Mesenchymal stem cell (in vitro differentiated cells and primary cell): Measurements from ENCODE around the gene COL5A2.

Experiments
- DNase-seq: peaks from one replicate; pipeline ENCODE4 v3.0.0-alpha.2; 2013
- H2AFZ ChIP-seq: one replicate; pipeline ENCODE4 v1.6.1; 2013; ENCODE audit warnings: low read depth, mild to moderate bottlenecking, control low read depth, inconsistent platforms, low read length, moderate library complexity
- H2AK5ac ChIP-seq: 2 replicates; pipeline ENCODE4 v1.6.1; 2013; ENCODE audit warnings: low read length, moderate library complexity, mild to moderate bottlenecking, inconsistent platforms; ENCODE audit not compliant: severe bottlenecking
- H2BK120ac ChIP-seq: one replicate; pipeline ENCODE4 v1.6.1; 2013; ENCODE audit warnings: low read depth, mild to moderate bottlenecking, inconsistent platforms, low read length, moderate library complexity
- H2BK12ac ChIP-seq, 2 experiments: one replicate each; pipeline ENCODE4 v1.6.1; 2013; ENCODE audit warnings: inconsistent platforms in 2 of 2, low read length in 2 of 2, mild to moderate bottlenecking in 2 of 2, moderate library complexity in 2 of 2, control low read depth in 1 of 2
- H2BK15ac ChIP-seq: one replicate; pipeline ENCODE4 v1.6.1; 2013; ENCODE audit warnings: mild to moderate bottlenecking, low read depth, inconsistent platforms; ENCODE audit not compliant: poor library complexity, severe bottlenecking
- H2BK5ac ChIP-seq: 2 replicates; pipeline ENCODE4 v1.6.1; 2013; ENCODE audit warnings: low read depth, mild to moderate bottlenecking, low read length, control low read depth, inconsistent platforms; ENCODE audit not compliant: poor library complexity, severe bottlenecking
- H3K14ac ChIP-seq, 2 experiments: one replicate each; pipeline ENCODE4 v1.6.1; 2013; ENCODE audit warnings: inconsistent platforms in 2 of 2, low read length in 2 of 2, control low read depth in 1 of 2, mild to moderate bottlenecking in 1 of 2, moderate library complexity in 1 of 2
- H3K18ac ChIP-seq, 2 experiments: one replicate each; pipeline ENCODE4 v1.6.1; 2013; ENCODE audit warnings: inconsistent platforms in 2 of 2, low read length in 2 of 2, control low read depth in 1 of 2, low read depth in 1 of 2, mild to moderate bottlenecking in 1 of 2
- H3K23ac ChIP-seq, 2 experiments: one replicate each; pipeline ENCODE4 v1.6.1; 2013; ENCODE audit warnings: inconsistent platforms in 2 of 2, low read length in 2 of 2, mild to moderate bottlenecking in 2 of 2, moderate library complexity in 2 of 2, control low read depth in 1 of 2
- H3K27ac ChIP-seq: 2 replicates; pipeline ENCODE4 v1.5.1; 2013; ENCODE audit warnings: mild to moderate bottlenecking, moderate library complexity, low read length, control low read depth, inconsistent platforms; ENCODE audit not compliant: poor library complexity, severe bottlenecking
- H3K27me3 ChIP-seq, 2 experiments: 2 replicates each; pipeline versions ENCODE4 v1.6.1 to v1.7.0; 2013; ENCODE audit warnings: low read length in 2 of 2, mild to moderate bottlenecking in 2 of 2, moderate library complexity in 2 of 2, control low read depth in 1 of 2, inconsistent platforms in 1 of 2; ENCODE audit not compliant: control insufficient read depth in 1 of 2, insufficient read depth in 1 of 2
- H3K36me3 ChIP-seq, 2 experiments: 2 replicates each; pipeline versions ENCODE4 v1.6.1 to v1.7.0; 2013; ENCODE audit warnings: low read length in 2 of 2, control low read depth in 1 of 2, inconsistent platforms in 1 of 2, low read depth in 1 of 2, mild to moderate bottlenecking in 1 of 2; ENCODE audit not compliant: insufficient read depth in 2 of 2, control insufficient read depth in 1 of 2
- H3K4ac ChIP-seq, 2 experiments: one replicate each; pipeline ENCODE4 v1.6.1; 2013; ENCODE audit warnings: inconsistent platforms in 2 of 2, low read length in 2 of 2, mild to moderate bottlenecking in 2 of 2, moderate library complexity in 2 of 2, control low read depth in 1 of 2, low read depth in 1 of 2
- H3K4me1 ChIP-seq: 2 replicates; pipeline ENCODE4 v1.6.1; 2013; ENCODE audit warnings: low read depth, low read length, control low read depth; ENCODE audit not compliant: control insufficient read depth, insufficient read depth
- H3K4me2 ChIP-seq: 2 replicates; pipeline ENCODE4 v1.6.1; 2013; ENCODE audit warnings: low read length, mild to moderate bottlenecking, inconsistent platforms; ENCODE audit not compliant: poor library complexity, severe bottlenecking
- H3K4me3 ChIP-seq, 2 experiments: 2 replicates each; pipeline versions ENCODE4 v1.5.1 to v1.7.0; 2013; ENCODE audit warnings: low read length in 2 of 2, mild to moderate bottlenecking in 2 of 2, control low read depth in 1 of 2, low read depth in 1 of 2; ENCODE audit not compliant: insufficient read depth in 1 of 2
- H3K79me1 ChIP-seq: replicated peaks from 2 replicates; pipeline ENCODE4 v1.6.1; 2013; ENCODE audit warnings: mild to moderate bottlenecking, control low read depth, low read length, inconsistent platforms; ENCODE audit not compliant: poor library complexity, severe bottlenecking
- H3K9ac ChIP-seq: 2 replicates; pipeline ENCODE4 v1.7.0; 2013; ENCODE audit warnings: mild to moderate bottlenecking, low read length, moderate library complexity
- H3K9me3 ChIP-seq: 2 replicates; pipeline ENCODE4 v1.7.0; 2013; ENCODE audit warnings: mild to moderate bottlenecking, low read length; ENCODE audit not compliant: control insufficient read depth
- H4K8ac ChIP-seq: one replicate; pipeline ENCODE4 v1.6.1; 2013; ENCODE audit warnings: inconsistent platforms, mild to moderate bottlenecking, low read length, moderate library complexity
- H4K91ac ChIP-seq: one replicate; pipeline ENCODE4 v1.6.1; 2013; ENCODE audit warnings: mild to moderate bottlenecking, low read length, inconsistent platforms
- WGBS: methylation state at CpG from one replicate; pipeline ENCODE4 v1.1.7; 2013; ENCODE audit warnings: mixed read lengths; 5-methylcytosine and 5-hydroxymethylcytosine counted together

COL5A2 gene

DNA sequence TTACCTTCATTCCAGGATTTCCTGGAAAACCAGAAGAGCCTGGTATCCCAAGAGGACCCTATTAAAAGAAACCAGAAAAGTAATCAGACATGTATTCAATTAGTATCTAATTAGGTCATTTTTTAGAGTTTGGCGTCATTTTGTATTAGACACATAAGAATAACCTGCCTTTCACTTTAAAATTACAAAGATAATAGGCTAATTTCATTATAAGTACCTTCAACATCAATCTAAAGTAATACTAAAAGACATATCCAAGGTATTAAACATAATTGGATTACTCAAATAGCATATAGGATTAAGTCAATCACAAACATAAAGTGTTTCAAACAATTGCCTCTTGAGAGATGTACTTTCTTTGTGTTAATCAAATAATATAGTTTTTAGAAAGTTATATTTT is 107.5 kb downstream of the COL5A2 start:
- Histone ChIP-seq H3K4me3 (no peak overlapping the region), H3K27ac (no peak overlapping the region), H4K8ac (no peak overlapping the region), H3K9ac (no peak overlapping the region), H2BK15ac (no peak overlapping the region), H2AFZ (no peak overlapping the region), H3K4me1 (no peaks in the 10 kb centered on the region), H3K9me3 (no peaks in the 10 kb centered on the region), H2AK5ac (no peak overlapping the region), H3K36me3 (peaks cover 12 to 91% of the 10 kb centered on the region in 2 experiments), H3K23ac (no peak overlapping the region), H3K79me1 (peaks cover 16% of the 10 kb centered on the region), H2BK120ac (no peak overlapping the region), H3K14ac (no peak overlapping the region), H3K27me3 (no peaks in the 10 kb centered on the region), H4K91ac (no peak overlapping the region), H2BK5ac (no peak overlapping the region), H2BK12ac (no peak overlapping the region), H3K4me2 (no peak overlapping the region), H3K18ac (no peak overlapping the region), H3K4ac (no peak overlapping the region)
- DNase-seq = no peak
- no CpG with 5 or more reads among the region's 1 CpG for WGBS

DNA sequence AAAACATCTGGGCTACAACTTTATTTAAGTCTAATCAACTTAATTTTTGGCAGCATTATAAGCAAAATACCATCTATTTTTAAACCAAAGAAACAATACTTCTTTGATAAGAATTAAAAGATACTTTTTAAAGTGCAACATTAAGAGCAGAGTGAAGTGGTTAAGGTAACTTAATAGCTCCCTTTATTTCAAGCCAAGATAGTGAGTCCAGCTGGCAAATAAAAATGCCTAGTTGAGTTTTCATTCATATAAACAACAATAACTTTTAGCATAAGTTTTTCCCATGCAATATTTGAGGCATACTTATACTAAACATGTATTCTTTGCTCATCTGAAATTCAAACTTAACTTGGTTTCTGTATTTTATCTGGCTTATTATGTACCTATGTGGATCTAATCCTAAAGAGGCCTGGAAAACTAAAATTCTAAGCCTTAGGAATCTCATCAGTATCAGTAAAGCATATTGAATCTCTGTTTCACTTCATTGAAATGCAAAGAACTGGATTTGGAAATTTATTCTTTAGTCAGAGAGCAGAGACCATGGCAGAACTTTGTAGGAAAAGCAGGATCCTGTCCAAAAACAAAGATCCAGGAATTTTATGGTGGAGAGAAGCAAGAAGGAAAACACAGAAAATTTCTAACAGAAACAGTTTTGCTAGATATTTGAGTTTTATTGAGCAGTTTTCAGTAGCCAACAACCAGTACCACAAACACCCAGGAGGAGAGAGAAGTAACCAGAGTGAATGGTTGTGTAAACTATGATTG is 109.5 kb downstream of the COL5A2 start:
- H3K79me1 ChIP-seq = peaks cover 9% of the 10 kb centered on the region
- H2AFZ ChIP-seq = no peak overlapping the region
- H2BK15ac ChIP-seq = no peak overlapping the region
- no peak overlapping the region for H3K18ac ChIP-seq
- H3K27ac ChIP-seq = no peak overlapping the region
- H2BK12ac ChIP-seq = no peak overlapping the region
- DNase-seq = no peak
- no peak overlapping the region for H3K14ac ChIP-seq
- H3K36me3 ChIP-seq = peaks cover 11 to 88% of the 10 kb centered on the region in 2 experiments
- H3K9me3 ChIP-seq = no peaks in the 10 kb centered on the region
- no peak overlapping the region for H3K4me3 ChIP-seq
- no peaks in the 10 kb centered on the region for H3K27me3 ChIP-seq
- H3K4ac ChIP-seq = no peak overlapping the region
- no peak overlapping the region for H3K23ac ChIP-seq
- H2BK120ac ChIP-seq = no peak overlapping the region
- no peak overlapping the region for H3K4me2 ChIP-seq
- no peak overlapping the region for H4K91ac ChIP-seq
- no peak overlapping the region for H2BK5ac ChIP-seq
- no peak overlapping the region for H4K8ac ChIP-seq
- no peak overlapping the region for H2AK5ac ChIP-seq
- no peaks in the 10 kb centered on the region for H3K4me1 ChIP-seq
- no peak overlapping the region for H3K9ac ChIP-seq

DNA sequence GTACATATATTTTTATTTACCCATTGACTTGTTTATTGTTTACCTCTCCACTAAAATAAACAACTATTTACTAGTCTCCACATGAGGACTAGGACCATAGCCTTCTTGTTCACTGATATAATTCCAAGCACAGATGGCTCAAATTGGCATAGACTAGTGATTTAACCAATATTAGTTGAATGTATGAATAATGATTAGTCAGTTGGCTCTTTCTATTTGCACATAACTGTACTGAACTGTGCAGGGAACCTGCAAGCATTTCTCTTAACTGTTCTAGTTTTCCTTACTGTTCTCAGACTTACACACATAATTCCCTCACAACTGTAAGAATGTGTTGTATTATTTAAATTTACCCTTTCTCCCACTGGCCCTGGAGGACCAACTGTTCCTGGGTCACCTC is 113.5 kb downstream of the COL5A2 start:
- no peak overlapping the region for H3K18ac ChIP-seq
- H2AFZ ChIP-seq = no peak overlapping the region
- H3K9ac ChIP-seq = peak overlapping the region; percentile 14
- no peak overlapping the region for H3K23ac ChIP-seq
- no peaks in the 10 kb centered on the region for H3K27me3 ChIP-seq
- no peak overlapping the region for H4K91ac ChIP-seq
- no peaks in the 10 kb centered on the region for H3K9me3 ChIP-seq
- no peak overlapping the region for H4K8ac ChIP-seq
- H3K4me3 ChIP-seq = no peak overlapping the region
- no peak overlapping the region for H2BK12ac ChIP-seq
- no peak overlapping the region for H2BK120ac ChIP-seq
- no peak overlapping the region for H3K4ac ChIP-seq
- peaks cover 12% of the 10 kb centered on the region for H3K79me1 ChIP-seq
- H3K27ac ChIP-seq = no peak overlapping the region
- no peak overlapping the region for H2BK15ac ChIP-seq
- H3K14ac ChIP-seq = no peak overlapping the region
- peaks cover 13 to 90% of the 10 kb centered on the region in 2 experiments for H3K36me3 ChIP-seq
- H3K4me2 ChIP-seq = no peak overlapping the region
- no peak overlapping the region for H2BK5ac ChIP-seq
- no peak for DNase-seq
- H3K4me1 ChIP-seq = no peaks in the 10 kb centered on the region
- no peak overlapping the region for H2AK5ac ChIP-seq

DNA sequence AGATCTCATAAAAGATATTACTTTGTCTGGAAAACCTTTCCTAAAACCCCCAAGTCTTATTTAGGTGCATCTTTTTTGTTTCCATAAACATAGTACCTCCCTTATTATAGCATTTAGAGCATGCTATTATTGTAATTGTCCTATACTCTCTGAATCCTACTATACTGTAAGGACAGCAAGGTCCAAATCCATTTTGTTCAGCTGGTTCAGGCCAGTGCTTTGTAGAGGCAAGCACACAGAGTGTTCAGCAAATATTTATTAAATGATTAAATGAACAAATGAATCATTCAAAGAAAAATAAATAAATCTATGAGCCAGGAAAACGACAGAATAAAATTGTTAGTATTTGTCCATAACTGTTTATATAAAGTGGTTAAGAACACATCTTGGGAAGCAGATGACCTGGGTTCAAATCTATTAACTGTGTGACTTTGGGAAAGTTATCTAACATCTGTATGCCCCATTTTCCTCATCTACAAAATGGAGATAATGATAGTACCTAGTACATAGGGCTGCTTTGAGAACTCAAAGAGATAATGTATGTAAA is 119.4 kb downstream of the COL5A2 start:
- Histone ChIP-seq H4K8ac (no peak overlapping the region), H2BK12ac (no peak overlapping the region)

More for the DNA sequence above, 119.4 kb downstream of the COL5A2 start:
- H3K4me2 ChIP-seq = no peak overlapping the region
- H2BK120ac ChIP-seq = no peak overlapping the region
- no peak overlapping the region for H2AFZ ChIP-seq
- H3K14ac ChIP-seq = no peak overlapping the region
- H2BK15ac ChIP-seq = no peak overlapping the region
- H3K27me3 ChIP-seq = no peaks in the 10 kb centered on the region
- H3K9ac ChIP-seq = no peak overlapping the region
- no peak overlapping the region for H3K4me3 ChIP-seq
- H3K4me1 ChIP-seq = no peaks in the 10 kb centered on the region
- H2AK5ac ChIP-seq = no peak overlapping the region
- H3K79me1 ChIP-seq = peaks cover 4% of the 10 kb centered on the region
- peaks cover 6 to 95% of the 10 kb centered on the region in 2 experiments for H3K36me3 ChIP-seq
- DNase-seq = no peak
- WGBS = no CpG with 5 or more reads among the region's 1 CpG
- no peak overlapping the region for H3K18ac ChIP-seq
- no peak overlapping the region for H3K23ac ChIP-seq
- H2BK5ac ChIP-seq = no peak overlapping the region
- no peak overlapping the region for H3K4ac ChIP-seq
- no peak overlapping the region for H4K91ac ChIP-seq
- no peaks in the 10 kb centered on the region for H3K9me3 ChIP-seq
- H3K27ac ChIP-seq = no peak overlapping the region
